ENCODE results near the gene SLC16A1.

The SLC16A1 gene

GRCh38 chr1:112934577-112934976 is 21.4 kb downstream of the SLC16A1 start:
- no peak for TF ChIP-seq CTCF (IDR thresholded peaks at IDR 0.05; ENCODE audit: low read depth, low read length)
- H3K4me3 ChIP-seq (ENCODE audit: low read depth, low read length): no peak overlapping the region

- no peak for TF ChIP-seq CTCF (IDR thresholded peaks at IDR 0.05; ENCODE audit: low read depth, low read length)
- H3K4me3 ChIP-seq (ENCODE audit: low read depth, low read length): no peak overlapping the region
These were observed 22.0 kb downstream of the SLC16A1 start for GRCh38 chr1:112933820-112934571.

- H3K4me3 ChIP-seq (ENCODE audit: low read depth, low read length): no peak overlapping the region
- no peak for TF ChIP-seq CTCF (IDR thresholded peaks at IDR 0.05; ENCODE audit: low read depth, low read length)
These were observed 26.0 kb downstream of the SLC16A1 start for GRCh38 chr1:112929979-112930378.

GRCh38 chr1:112927462-112927990 is 28.5 kb downstream of the SLC16A1 start:
- H3K4me3 ChIP-seq (ENCODE audit: low read depth, low read length): no peak overlapping the region
- TF ChIP-seq CTCF (IDR thresholded peaks at IDR 0.05; ENCODE audit: low read depth, low read length): no peak

- no peak for TF ChIP-seq CTCF (IDR thresholded peaks at IDR 0.05; ENCODE audit: low read depth, low read length)
- no peak overlapping the region for H3K4me3 ChIP-seq (ENCODE audit: low read depth, low read length)
These were observed 29.1 kb downstream of the SLC16A1 start for GRCh38 chr1:112926858-112927257.

GRCh38 chr1:112925015-112925414 is 31.0 kb downstream of the SLC16A1 start:
- no peak for TF ChIP-seq CTCF (IDR thresholded peaks at IDR 0.05; ENCODE audit: low read depth, low read length)
- no peak overlapping the region for H3K4me3 ChIP-seq (ENCODE audit: low read depth, low read length)

GRCh38 chr1:112923959-112924349 is 32.0 kb downstream of the SLC16A1 start:
- TF ChIP-seq CTCF (IDR thresholded peaks at IDR 0.05; ENCODE audit: low read depth, low read length): no peak
- H3K4me3 ChIP-seq (ENCODE audit: low read depth, low read length): no peak overlapping the region

All from WI38 (cell line).